HG03108 (cell line): ENCODE data around the gene MGST2.

Source experiments
- ATAC-seq: cut with Tn5 transposase; IDR thresholded peaks from one replicate; pipeline ENCODE4 v1.9.1; 2021; ENCODE audit warnings: moderate library complexity; ENCODE audit not compliant: unreplicated experiment

Gene MGST2

DNA sequence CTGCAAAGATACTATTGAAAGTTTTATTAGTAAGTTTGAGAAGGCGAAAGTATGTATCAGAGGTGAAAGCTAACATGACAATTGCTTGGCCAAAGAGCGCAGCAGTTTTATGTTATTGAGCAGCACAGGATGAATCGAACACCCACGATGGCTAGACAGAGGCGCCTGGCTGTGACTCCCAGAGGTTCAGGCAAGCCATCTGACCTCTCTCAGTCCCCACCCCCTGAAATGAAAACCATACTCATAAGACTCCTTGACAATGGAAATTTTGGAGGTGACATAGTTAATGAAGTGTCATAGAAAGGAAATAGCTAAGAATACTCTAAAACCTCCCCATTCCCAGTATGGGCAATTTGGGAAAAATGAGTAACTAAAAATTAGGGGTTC lies 70.6 kb downstream of the MGST2 start:
- no peak for ATAC-seq

DNA sequence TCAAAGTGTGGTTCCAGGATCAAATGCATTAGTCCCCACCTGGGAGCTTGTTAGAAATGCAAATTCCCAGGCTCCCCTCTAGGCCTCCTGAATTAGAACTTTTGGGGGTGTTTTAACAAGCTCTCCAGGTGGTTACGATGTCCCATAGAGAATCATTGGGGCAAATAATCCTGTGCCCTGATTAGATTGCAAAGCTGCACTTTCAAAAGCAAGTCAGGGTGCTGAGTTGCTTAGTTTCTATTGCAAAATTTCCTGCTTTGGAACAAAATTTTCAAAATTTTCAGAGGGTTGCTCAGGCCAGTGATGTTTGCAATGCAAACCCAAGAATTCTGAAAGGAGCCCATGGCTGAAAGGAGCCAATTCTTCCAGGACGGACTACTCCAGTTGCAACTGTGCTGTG lies 71.0 kb downstream of the MGST2 start:
- no peak for ATAC-seq

DNA sequence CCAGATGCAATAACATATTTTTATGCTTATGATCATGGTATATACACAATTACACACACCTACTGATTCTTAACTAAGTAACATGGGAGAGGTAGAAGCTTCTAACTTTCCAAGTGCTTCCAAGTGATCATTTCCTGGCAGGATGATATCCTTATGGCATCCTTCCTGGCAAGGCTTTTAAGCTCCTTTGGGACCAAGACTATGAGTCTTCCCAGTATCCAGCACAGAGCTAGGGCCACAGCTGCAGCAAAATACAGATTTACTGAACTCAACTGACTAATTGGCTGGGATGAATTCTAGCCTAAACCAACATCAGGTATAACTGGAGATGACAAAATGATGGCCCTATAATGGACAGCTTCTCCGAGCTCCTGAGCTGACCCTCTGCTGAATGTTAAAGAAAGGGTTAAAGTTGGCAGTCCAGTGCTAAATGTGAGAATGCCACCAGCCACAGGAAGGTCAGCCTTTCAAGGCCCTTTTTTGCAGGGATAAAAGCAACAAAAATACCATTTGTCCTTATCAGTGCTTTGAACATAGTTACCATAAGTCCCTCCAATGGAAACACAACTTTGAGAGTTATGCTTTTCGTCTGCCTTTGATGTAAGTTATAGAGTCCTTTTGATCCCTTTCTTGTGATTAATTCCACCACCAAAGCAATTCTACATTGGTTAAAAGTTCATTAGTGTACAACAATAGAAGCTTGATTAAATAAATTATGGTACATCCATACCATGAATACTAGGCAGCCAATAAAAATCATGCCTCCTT lies 73.4 kb downstream of the MGST2 start:
- ATAC-seq = no peak

DNA sequence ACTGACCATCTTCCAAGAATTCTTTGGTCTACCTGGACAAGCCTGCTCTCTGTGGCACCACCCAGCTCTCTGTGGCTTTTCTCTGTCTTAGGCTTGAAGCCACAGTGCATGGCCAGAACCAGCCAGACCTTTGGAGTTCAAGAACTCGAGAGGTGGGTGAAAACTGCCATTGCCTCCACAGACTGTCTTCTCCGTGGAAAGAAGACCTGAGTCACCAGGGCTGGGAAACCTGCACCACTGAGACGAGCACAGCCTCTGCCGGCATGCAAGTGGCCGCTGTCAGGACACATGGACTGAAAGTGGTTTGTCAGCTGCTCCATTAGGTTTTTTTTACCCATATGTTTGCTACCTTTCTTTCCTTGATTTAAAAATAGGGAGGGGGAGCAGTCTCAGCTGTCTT lies 74.5 kb downstream of the MGST2 start:
- no peak for ATAC-seq

DNA sequence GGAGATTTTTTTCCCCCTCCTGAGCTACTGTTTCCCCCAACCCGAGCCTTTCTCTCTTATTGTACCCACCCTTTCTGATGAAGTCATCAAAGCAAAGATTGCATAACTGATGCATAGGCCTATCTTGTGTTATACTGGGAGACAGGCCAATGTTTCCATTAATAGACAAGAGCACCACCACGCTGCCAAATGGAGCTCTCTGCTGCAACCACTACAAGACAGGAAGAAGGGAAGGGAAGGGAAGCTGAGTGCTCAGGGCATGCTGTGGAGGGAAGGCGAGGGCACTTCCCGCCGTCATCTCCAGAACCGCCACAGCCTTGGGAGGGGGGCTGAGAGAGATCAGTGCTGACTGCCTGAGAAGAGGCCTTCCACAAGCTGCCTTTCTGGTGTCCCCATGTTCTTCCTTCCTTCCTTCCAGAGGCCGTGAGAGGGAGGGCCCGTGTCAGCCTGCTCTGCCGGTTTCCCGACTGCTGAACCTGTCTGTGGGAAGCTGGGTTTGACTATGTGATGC lies 75.0 kb downstream of the MGST2 start:
- ATAC-seq = no peak

DNA sequence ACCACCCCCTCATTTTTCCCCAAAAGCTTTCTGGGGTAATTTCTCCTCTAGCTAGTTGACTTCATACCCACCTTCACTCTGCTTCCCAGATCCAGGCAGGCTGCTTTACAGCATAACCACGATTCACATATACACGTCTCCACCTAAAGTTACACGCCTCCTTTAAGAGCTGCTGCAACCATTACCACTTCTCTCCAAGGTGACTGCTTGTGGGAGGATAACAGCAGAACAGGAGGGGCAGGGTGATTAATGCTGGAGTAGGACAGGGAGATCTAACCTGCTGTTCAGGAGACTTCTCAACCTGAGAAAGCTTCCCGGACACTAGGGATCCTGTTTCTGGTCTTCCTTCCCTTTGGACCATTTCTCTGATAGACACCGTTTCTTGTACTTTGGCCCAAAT lies 77.4 kb downstream of the MGST2 start:
- ATAC-seq = no peak

DNA sequence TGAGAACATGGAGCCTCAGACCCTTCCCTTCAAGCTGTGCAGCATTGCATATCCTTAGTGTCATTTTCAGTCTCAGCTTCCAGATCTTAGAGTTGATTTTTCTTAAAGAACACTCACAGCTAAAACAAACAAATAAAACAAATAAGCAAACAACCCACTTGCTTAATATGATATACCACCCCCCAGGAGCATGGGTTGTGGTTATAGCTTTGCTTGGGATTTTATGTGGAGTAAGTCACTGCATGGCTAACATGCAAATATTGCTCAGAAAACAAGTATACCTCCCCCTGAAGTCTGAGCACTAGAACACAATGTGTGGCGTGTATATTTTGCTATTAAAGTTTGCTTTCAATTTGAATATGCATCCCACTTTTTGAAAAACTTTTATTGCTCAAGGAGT lies 78.6 kb downstream of the MGST2 start:
- ATAC-seq = no peak

DNA sequence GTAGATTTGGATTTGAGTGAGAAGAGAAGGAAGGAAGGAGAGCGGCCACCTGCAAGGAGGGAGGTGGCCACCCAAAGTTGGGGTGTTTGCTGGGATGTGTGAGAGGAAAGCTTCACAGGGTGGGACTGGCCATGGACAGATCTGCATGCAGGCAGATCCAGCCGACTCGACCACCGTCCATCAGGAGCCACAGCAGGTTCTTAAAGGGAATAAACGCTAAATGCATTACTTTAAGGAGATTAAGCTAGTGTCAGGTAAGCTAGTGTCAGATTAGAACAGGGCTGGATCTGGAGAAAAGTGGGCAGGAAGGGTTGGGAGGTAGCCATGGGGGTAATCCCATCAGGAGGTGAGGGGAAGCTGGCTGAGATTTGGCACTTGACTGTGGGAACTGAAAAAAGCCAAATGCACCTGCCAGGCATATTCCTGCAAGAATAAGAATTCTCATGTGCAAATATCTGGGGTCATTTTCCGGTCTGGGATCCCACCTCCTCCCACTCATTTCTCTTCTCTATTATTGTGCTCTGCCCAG lies 79.6 kb downstream of the MGST2 start:
- ATAC-seq = no peak

DNA sequence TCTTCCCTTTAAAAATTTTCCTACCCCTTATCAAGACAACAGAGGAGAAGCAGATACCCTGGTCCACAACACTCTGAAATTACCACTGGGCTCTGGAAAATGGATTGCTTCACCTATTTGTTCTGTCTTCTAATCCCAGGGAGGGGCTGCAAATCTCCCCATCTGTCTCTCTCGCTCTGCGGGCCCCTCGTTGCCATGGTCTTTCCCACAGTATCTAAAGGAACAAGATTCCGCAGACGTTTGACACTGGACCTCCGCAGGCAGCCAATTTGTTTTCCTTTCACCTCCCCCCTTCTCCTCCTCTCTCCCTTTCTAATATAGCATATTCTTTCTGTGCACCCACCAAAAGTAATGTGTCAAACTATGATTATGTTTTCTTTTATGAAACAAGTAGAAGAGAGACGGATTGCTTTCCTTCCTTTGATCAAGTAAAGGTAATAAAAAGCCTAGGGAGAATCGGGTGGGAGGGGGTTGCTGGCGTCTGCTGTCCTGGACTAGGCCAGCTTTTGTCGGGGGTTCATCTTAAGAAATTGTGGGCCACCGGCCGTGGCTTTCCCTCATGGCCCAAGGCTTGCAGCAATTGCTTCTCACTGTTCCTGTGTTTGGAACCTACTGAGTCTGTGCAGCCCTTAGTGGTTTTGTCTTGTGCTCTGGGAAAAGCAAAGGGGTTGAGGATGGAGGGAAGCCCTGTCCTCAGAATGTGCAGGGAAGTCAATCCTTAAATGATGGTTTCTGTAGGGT lies 81.0 kb downstream of the MGST2 start:
- ATAC-seq = no peak

DNA sequence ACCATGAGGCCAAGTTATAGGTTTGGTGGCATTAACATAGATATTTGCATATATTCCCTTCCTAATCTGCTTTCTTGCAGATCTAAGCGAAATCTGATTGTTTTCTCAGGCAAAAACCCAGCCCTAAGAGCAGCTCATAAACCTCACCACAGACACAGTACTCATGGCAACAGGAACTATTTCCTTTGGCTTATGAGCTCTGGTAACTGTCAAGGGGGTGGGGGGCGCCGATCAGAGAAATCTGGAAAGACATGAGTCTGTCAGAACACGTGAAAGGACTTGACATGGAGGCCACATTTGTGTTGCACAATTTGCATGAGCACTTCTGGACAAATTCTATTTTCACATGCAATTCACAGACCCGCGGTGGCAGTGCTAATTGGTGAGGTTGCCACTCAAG lies 83.7 kb downstream of the MGST2 start:
- ATAC-seq = no peak

DNA sequence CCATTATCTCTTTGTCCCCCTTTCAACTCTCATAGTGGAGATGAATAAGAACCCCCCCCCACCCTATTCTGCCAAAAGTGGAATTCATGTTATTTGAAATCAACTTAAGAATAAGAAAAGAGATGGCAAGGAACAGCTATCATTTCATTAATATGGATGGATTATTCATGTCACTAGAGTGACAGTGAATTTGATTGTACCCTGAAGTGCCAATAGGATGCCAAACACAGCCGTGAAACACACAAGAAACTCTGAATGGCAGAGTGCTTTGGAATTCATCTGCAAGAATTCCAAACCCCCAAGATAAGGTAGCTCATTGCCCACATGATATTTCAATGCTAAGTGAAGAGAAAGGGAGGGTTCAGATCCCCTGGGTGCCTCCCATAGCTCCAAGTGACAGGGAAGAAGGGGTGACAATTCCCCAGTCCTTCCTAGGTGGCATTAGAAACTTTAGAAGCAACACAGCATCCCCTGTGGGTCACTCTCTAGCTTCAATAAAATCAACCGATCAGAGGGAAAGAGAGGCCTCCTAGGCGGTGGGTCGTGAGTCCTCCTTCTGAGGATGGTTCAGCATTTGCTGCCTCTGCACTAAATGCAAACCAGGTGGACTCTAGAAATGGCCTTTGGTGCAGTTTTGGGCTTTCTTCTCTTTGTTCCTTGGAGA lies 84.3 kb downstream of the MGST2 start:
- no peak for ATAC-seq

DNA sequence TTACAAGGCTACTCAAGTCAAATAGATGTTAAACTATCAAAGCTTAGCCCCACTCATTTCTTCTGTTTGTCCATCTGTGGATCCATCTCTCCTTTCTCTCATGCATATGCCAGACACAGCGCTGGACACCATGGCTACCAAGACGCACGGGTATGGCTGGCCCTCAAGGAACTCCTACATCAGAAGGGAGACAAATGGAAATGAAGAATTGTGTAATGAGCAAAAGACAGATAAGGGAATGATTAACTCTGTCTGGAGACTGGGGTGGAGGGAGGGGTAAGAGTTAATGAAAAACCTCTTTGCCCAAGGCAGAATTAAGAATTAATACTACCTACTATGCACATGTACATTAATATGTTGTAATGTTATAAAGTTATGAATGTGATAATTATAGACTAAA lies 88.1 kb downstream of the MGST2 start:
- ATAC-seq = no peak
